ENCODE results near the gene BAIAP2L2.

DNA sequence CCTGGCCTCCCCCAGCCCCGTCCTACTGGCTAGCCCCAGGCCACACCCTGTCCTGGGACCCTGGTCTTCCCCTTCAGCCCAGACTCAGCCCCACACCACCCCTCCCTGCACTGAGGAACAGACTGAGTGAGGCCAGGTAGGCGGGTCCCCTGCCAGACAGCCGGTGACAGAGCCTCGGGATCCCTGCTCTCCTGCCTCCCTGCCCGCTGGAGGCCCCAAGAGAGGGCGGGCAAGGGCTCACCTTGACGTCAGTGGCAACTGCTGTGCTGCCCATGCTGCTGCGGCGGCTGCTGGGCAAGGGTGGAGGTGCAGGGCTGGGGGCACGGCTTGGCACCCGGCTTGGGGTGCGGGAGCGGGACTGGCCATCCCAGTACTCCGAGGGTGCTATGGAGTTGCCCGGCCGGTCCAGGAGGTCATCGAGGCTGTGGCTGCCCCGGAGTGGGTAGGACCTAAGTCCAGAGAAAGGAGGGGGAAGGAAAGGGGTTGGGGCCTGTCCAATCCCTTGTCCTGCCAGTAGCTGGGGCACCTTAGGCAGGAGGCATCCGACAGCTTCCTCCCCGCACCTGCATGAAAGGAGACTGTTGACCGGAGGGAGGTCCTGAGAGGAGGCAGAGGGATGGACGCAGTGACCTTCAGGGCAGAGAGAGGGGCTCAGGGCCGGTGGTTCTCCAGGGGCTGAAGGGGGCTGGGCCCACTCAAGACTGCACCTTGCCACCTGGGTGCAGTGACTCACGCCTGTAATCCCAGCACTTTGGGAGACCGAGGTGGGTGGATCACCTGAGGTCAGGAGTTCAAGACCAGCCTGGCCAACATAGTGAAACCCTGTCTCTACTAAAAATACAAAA is 24.3 kb downstream of the BAIAP2L2 start:
- TF ChIP-seq EZH2 (IDR thresholded peaks at IDR 0.05) (no peak), POLR2AphosphoS5 (IDR thresholded peaks at IDR 0.05; ENCODE audit: borderline replicate concordance, low read depth, low read length) (no peak), FOXP2 (optimal IDR thresholded peaks at IDR 0.05; ENCODE audit: control extremely low read depth, extremely low read length, insufficient read depth) (no peak)

Data from SK-N-MC (cell line).